DND-41 (cell line): ENCODE measurements around the gene LPAR4.

Experiments used
- ATAC-seq: fragments of 200-7000 bp; cut with Tn5 transposase; 3 replicates; pipeline ENCODE4 v1.9.1; 2021; ENCODE audit warnings: low read depth; ENCODE audit not compliant: insufficient read depth
- DNase-seq: peaks from one replicate; pipeline ENCODE4 v3.0.0-alpha.2; 2020
- H2AFZ ChIP-seq: 2 replicates; pipeline ENCODE4 v1.6.0; 2012; ENCODE audit warnings: low read depth, low read length
- H3K27ac ChIP-seq: 2 replicates; pipeline ENCODE4 v1.5.1; 2012; ENCODE audit warnings: low read length, inconsistent platforms
- H3K27me3 ChIP-seq: fragments of 200-600 bp; sonication (generic); 2 replicates; pipeline ENCODE4 v1.6.0; 2012; ENCODE audit warnings: low read length, mild to moderate bottlenecking, inconsistent platforms; ENCODE audit not compliant: insufficient read depth, poor library complexity
- H3K36me3 ChIP-seq: 2 replicates; pipeline ENCODE4 v1.5.1; 2012; ENCODE audit warnings: low read length, inconsistent platforms; ENCODE audit not compliant: insufficient read depth
- H3K4me1 ChIP-seq: 2 replicates; pipeline ENCODE4 v1.5.1; 2012; ENCODE audit warnings: mild to moderate bottlenecking, low read length; ENCODE audit not compliant: insufficient read depth
- H3K4me2 ChIP-seq: 2 replicates; pipeline ENCODE4 v1.6.0; 2012; ENCODE audit warnings: mild to moderate bottlenecking, moderate library complexity, low read length, inconsistent platforms; ENCODE audit not compliant: insufficient read depth
- H3K4me3 ChIP-seq, 2 experiments: fragments of 200-600 bp in 1 of 2; shearing (Covaris generic) in 1 of 2; 2 replicates each; pipeline ENCODE4 v1.5.1; 2012 to 2016; ENCODE audit warnings: inconsistent platforms in 2 of 2, low read length in 2 of 2, mild to moderate bottlenecking in 2 of 2, low read depth in 1 of 2, moderate library complexity in 1 of 2
- H3K79me2 ChIP-seq: 2 replicates; pipeline ENCODE4 v1.6.0; 2012; ENCODE audit warnings: low read length, inconsistent platforms; ENCODE audit not compliant: insufficient read depth
- H3K9ac ChIP-seq: 2 replicates; pipeline ENCODE4 v1.6.0; 2012; ENCODE audit warnings: low read depth, mild to moderate bottlenecking, inconsistent platforms, low read length, moderate library complexity
- H3K9me3 ChIP-seq: 2 replicates; pipeline ENCODE4 v1.5.1; 2012; ENCODE audit warnings: low read length, moderate library complexity, mild to moderate bottlenecking, inconsistent platforms; ENCODE audit not compliant: insufficient read depth, severe bottlenecking
- H4K20me1 ChIP-seq: 2 replicates; pipeline ENCODE4 v1.6.0; 2012; ENCODE audit warnings: low read length; ENCODE audit not compliant: insufficient read depth
- EZH2 ChIP-seq: IDR thresholded peaks from 3 replicates; pipeline ENCODE4 v1.6.1; 2012; ENCODE audit warnings: borderline replicate concordance, low read depth, mild to moderate bottlenecking, moderate library complexity, low read length, inconsistent platforms; ENCODE audit not compliant: severe bottlenecking
- TF ChIP-seq, protein P1 (sequence below): IDR thresholded peaks from 2 replicates; pipeline ENCODE4 v1.5.1; 2012; ENCODE audit warnings: borderline replicate concordance, low read length, moderate library complexity, mild to moderate bottlenecking; ENCODE audit not compliant: poor library complexity, severe bottlenecking; ENCODE audit errors: extremely low read depth

Gene LPAR4

GRCh38 chrX:78708816-78709215 is 38.7 kb upstream of the LPAR4 start:
- Histone ChIP-seq H3K27ac (no peak overlapping the region), H3K9me3 (no peaks in the 10 kb centered on the region), H3K27me3 (no peaks in the 10 kb centered on the region), H3K4me3 (no peak overlapping the region), H3K9ac (no peak overlapping the region), H4K20me1 (no peaks in the 10 kb centered on the region), H3K4me2 (no peak overlapping the region), H3K4me1 (no peaks in the 10 kb centered on the region), H2AFZ (no peak overlapping the region), H3K79me2 (no peaks in the 10 kb centered on the region), H3K36me3 (no peaks in the 10 kb centered on the region)
- TF ChIP-seq, protein P1, sequence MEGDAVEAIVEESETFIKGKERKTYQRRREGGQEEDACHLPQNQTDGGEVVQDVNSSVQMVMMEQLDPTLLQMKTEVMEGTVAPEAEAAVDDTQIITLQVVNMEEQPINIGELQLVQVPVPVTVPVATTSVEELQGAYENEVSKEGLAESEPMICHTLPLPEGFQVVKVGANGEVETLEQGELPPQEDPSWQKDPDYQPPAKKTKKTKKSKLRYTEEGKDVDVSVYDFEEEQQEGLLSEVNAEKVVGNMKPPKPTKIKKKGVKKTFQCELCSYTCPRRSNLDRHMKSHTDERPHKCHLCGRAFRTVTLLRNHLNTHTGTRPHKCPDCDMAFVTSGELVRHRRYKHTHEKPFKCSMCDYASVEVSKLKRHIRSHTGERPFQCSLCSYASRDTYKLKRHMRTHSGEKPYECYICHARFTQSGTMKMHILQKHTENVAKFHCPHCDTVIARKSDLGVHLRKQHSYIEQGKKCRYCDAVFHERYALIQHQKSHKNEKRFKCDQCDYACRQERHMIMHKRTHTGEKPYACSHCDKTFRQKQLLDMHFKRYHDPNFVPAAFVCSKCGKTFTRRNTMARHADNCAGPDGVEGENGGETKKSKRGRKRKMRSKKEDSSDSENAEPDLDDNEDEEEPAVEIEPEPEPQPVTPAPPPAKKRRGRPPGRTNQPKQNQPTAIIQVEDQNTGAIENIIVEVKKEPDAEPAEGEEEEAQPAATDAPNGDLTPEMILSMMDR: no peak
- no peak for TF ChIP-seq EZH2
- ATAC-seq (no peak), DNase-seq (no peak)

GRCh38 chrX:78710171-78710570 is 37.3 kb upstream of the LPAR4 start:
- TF ChIP-seq EZH2: no peak
- TF ChIP-seq, protein P1: no peak
- Histone ChIP-seq H3K4me1 (peaks cover 6% of the 10 kb centered on the region), H3K9ac (no peak overlapping the region), H3K9me3 (no peaks in the 10 kb centered on the region), H2AFZ (no peak overlapping the region), H3K4me3 (no peak overlapping the region), H3K4me2 (no peak overlapping the region), H3K36me3 (no peaks in the 10 kb centered on the region), H3K27ac (no peak overlapping the region), H3K27me3 (no peaks in the 10 kb centered on the region), H3K79me2 (no peaks in the 10 kb centered on the region), H4K20me1 (no peaks in the 10 kb centered on the region)
- no peak for ATAC-seq
- DNase-seq: no peak

DNA sequence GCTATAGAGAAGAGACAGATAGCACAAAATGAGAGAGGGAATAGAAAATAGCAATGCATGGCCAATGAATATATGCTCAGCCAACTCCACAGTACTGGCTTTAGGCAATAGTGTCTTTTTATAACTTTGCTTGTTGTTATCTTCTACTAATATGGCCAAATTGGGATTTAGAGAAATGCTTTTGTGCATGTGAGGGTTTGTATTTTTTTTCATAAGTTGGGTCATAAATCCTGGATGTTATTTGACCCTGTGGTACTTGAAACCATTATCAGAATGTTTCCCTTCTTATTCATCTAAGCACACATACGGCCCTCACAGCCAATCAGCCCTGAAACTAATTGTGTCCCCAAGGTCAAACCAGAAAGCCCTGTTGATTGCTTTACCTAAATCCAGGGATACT is 35.2 kb upstream of the LPAR4 start:
- no peak for ATAC-seq
- H3K9me3 ChIP-seq: no peaks in the 10 kb centered on the region
- H3K9ac ChIP-seq: no peak overlapping the region
- no peaks in the 10 kb centered on the region for H4K20me1 ChIP-seq
- TF ChIP-seq EZH2: no peak
- TF ChIP-seq, protein P1: no peak
- H3K4me1 ChIP-seq: peaks cover 6% of the 10 kb centered on the region
- H3K4me3 ChIP-seq: no peak overlapping the region
- no peaks in the 10 kb centered on the region for H3K27me3 ChIP-seq
- H3K36me3 ChIP-seq: no peaks in the 10 kb centered on the region
- no peak overlapping the region for H3K4me2 ChIP-seq
- no peak overlapping the region for H3K27ac ChIP-seq
- DNase-seq: no peak
- H3K79me2 ChIP-seq: no peaks in the 10 kb centered on the region
- H2AFZ ChIP-seq: no peak overlapping the region

DNA sequence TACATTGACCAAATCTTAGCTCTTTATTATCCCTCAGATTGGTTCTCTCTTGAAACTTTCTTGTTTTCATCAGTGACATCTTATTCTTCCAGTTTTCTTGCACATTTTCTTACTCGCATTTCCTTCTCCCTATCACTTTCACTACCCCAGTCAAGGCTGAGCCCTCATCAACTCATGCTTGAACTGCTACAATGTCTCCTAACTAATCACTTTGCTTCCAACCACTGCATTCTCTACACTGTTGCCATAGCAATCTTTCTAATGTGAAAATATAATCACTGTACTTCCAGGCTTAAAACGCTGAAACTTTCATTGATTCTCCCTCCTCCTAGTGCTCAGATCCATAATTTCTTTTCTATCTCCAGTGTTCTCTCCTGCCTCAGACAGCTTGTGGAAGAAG is 22.2 kb upstream of the LPAR4 start:
- TF ChIP-seq EZH2: no peak
- TF ChIP-seq, protein P1: no peak
- Histone ChIP-seq H3K9me3 (peaks cover 4% of the 10 kb centered on the region), H4K20me1 (no peaks in the 10 kb centered on the region), H3K9ac (no peak overlapping the region), H3K36me3 (no peaks in the 10 kb centered on the region), H3K27ac (no peak overlapping the region), H3K4me3 (no peak overlapping the region), H3K27me3 (no peaks in the 10 kb centered on the region), H2AFZ (no peak overlapping the region), H3K79me2 (no peaks in the 10 kb centered on the region), H3K4me1 (no peaks in the 10 kb centered on the region), H3K4me2 (no peak overlapping the region)
- no peak for ATAC-seq
- no peak for DNase-seq
